IMR-90 (cell line): ENCODE data around the gene CDC5L. TPM values are rescaled to one million over a fixed set of nuclear protein-coding genes. Genes with fewer than 3 reads are reported as not detected.

Experiments
- ATAC-seq: fragments of 200-7000 bp; cut with Tn5 transposase; 2 replicates; pipeline ENCODE4 v1.9.1; 2020; ENCODE audit warnings: low read depth, mild to moderate bottlenecking, moderate library complexity
- BruUV-seq: library from RNA; stranded (reverse); fragments of 400-500 nt; replicated peaks from 2 replicates; lab custom pipeline; 2021; lab: Mats Ljungman, UMichigan
- CTCF ChIA-PET: fragments of 300-600 bp; formaldehyde crosslinking; extraction: SDS; loops from one replicate; lab custom pipeline; 2021; ENCODE audit warnings: antibody characterized with exemption; lab: Yijun Ruan, JAX
- POLR2A ChIA-PET: fragments of 300-600 bp; sonication (Branson Sonifier 250); formaldehyde crosslinking; loops from one replicate; lab custom pipeline; 2022; ENCODE audit warnings: antibody characterized with exemption; ENCODE audit not compliant: unreplicated experiment; lab: Charles Lee
- DNase-seq: peaks from one replicate; pipeline ENCODE4 v3.0.0; 2013
- H2AFZ ChIP-seq: replicated peaks from 2 replicates; pipeline ENCODE3; 2013; ENCODE audit warnings: low read length, mild to moderate bottlenecking; ENCODE audit not compliant: poor library complexity
- H2AK5ac ChIP-seq: 2 replicates; pipeline ENCODE4 v1.6.1; 2013; ENCODE audit warnings: low read depth, low read length, inconsistent platforms
- H2AK9ac ChIP-seq: replicated peaks from 2 replicates; pipeline ENCODE3; 2013; ENCODE audit warnings: mild to moderate bottlenecking, low read depth, low read length, moderate library complexity; ENCODE audit not compliant: poor library complexity
- H2BK120ac ChIP-seq: 2 replicates; pipeline ENCODE4 v1.6.1; 2013; ENCODE audit warnings: low read depth, low read length, inconsistent platforms
- H2BK15ac ChIP-seq: 3 replicates; pipeline ENCODE4 v1.6.1; 2013; ENCODE audit warnings: low read depth, low read length, inconsistent platforms
- H2BK20ac ChIP-seq: 2 replicates; pipeline ENCODE4 v1.6.1; 2013; ENCODE audit warnings: low read depth, mild to moderate bottlenecking, inconsistent platforms, low read length, moderate library complexity
- H2BK5ac ChIP-seq: 2 replicates; pipeline ENCODE4 v1.6.1; 2013; ENCODE audit warnings: mild to moderate bottlenecking, low read depth, low read length, inconsistent platforms; ENCODE audit not compliant: poor library complexity, severe bottlenecking
- H3K14ac ChIP-seq: replicated peaks from 2 replicates; pipeline ENCODE4 v1.6.1; 2013; ENCODE audit warnings: low read depth, low read length, inconsistent platforms
- H3K18ac ChIP-seq: 2 replicates; pipeline ENCODE4 v1.6.1; 2013; ENCODE audit warnings: low read depth, low read length, control low read depth
- H3K23ac ChIP-seq: 2 replicates; pipeline ENCODE4 v1.6.1; 2013; ENCODE audit warnings: low read depth, low read length, inconsistent platforms
- H3K27ac ChIP-seq: 2 replicates; pipeline ENCODE4 v1.5.1; 2013; ENCODE audit warnings: mild to moderate bottlenecking, control low read depth, low read length; ENCODE audit not compliant: insufficient read depth
- H3K27me3 ChIP-seq: 2 replicates; pipeline ENCODE4 v1.6.1; 2013; ENCODE audit warnings: low read length; ENCODE audit not compliant: control insufficient read depth, insufficient read depth
- H3K36me3 ChIP-seq: 2 replicates; pipeline ENCODE4 v1.6.1; 2013; ENCODE audit warnings: low read length, mixed read lengths; ENCODE audit not compliant: control insufficient read depth, insufficient read depth
- H3K4ac ChIP-seq: 2 replicates; pipeline ENCODE4 v1.6.1; 2013; ENCODE audit warnings: low read depth, low read length, inconsistent platforms
- H3K4me1 ChIP-seq: 2 replicates; pipeline ENCODE4 v1.6.1; 2013; ENCODE audit warnings: low read length, mixed read lengths; ENCODE audit not compliant: control insufficient read depth, insufficient read depth
- H3K4me2 ChIP-seq: 2 replicates; pipeline ENCODE4 v1.6.1; 2013; ENCODE audit warnings: low read depth, mild to moderate bottlenecking, control low read depth, low read length, moderate library complexity
- H3K4me3 ChIP-seq: 2 replicates; pipeline ENCODE4 v1.5.1; 2013; ENCODE audit warnings: low read depth, mild to moderate bottlenecking, control low read depth, low read length, moderate library complexity; ENCODE audit not compliant: insufficient read depth
- H3K56ac ChIP-seq: 2 replicates; pipeline ENCODE4 v1.6.1; 2013; ENCODE audit warnings: low read length, inconsistent platforms; ENCODE audit not compliant: insufficient read depth; ENCODE audit errors: extremely low read depth
- H3K79me1 ChIP-seq, 2 experiments: 2 replicates each; pipeline ENCODE4 v1.6.1; 2013; ENCODE audit warnings: low read length in 2 of 2, inconsistent platforms in 1 of 2, low read depth in 1 of 2
- H3K9ac ChIP-seq: 2 replicates; pipeline ENCODE4 v1.6.1; 2013; ENCODE audit warnings: low read depth, low read length, control low read depth
- H3K9me1 ChIP-seq: 2 replicates; pipeline ENCODE4 v1.6.1; 2013; ENCODE audit warnings: low read length, inconsistent platforms; ENCODE audit not compliant: insufficient read depth
- H3K9me3 ChIP-seq: 2 replicates; pipeline ENCODE4 v1.6.1; 2013; ENCODE audit warnings: low read length; ENCODE audit not compliant: control insufficient read depth, insufficient read depth
- H4K20me1 ChIP-seq: 2 replicates; pipeline ENCODE4 v1.6.1; 2013; ENCODE audit warnings: low read length, inconsistent platforms; ENCODE audit not compliant: insufficient read depth
- H4K5ac ChIP-seq: 2 replicates; pipeline ENCODE4 v1.6.1; 2013; ENCODE audit warnings: mild to moderate bottlenecking, low read depth, low read length, control low read depth
- H4K8ac ChIP-seq, 2 experiments: 2 replicates each; pipeline ENCODE4 v1.6.1; 2013; ENCODE audit warnings: low read depth in 2 of 2, low read length in 2 of 2, control low read depth in 1 of 2, inconsistent platforms in 1 of 2
- H4K91ac ChIP-seq: 2 replicates; pipeline ENCODE4 v1.6.1; 2013; ENCODE audit warnings: low read depth, low read length, inconsistent platforms; ENCODE audit not compliant: insufficient read depth
- BHLHE40 ChIP-seq: fragments of 150-350 bp; IDR thresholded peaks from 2 replicates; pipeline ENCODE4 v1.6.1; 2016; ENCODE audit warnings: mild to moderate bottlenecking, low read depth, low read length
- CEBPB ChIP-seq: IDR thresholded peaks from 2 replicates; pipeline ENCODE4 v1.6.1; 2012; ENCODE audit warnings: low read depth, low read length, improper control_type of control experiment
- CHD1 ChIP-seq: IDR thresholded peaks from 2 replicates; pipeline ENCODE4 v1.6.1; 2012; ENCODE audit warnings: low read depth, low read length, improper control_type of control experiment
- FOS ChIP-seq: fragments of 150-350 bp; IDR thresholded peaks from 2 replicates; pipeline ENCODE4 v1.6.1; 2016; ENCODE audit warnings: low read depth, low read length
- MAFK ChIP-seq: IDR thresholded peaks from 2 replicates; pipeline ENCODE4 v1.6.1; 2012; ENCODE audit warnings: low read depth, low read length, improper control_type of control experiment
- MAZ ChIP-seq: IDR thresholded peaks from 2 replicates; pipeline ENCODE4 v1.6.1; 2012; ENCODE audit warnings: low read depth, mild to moderate bottlenecking, low read length, improper control_type of control experiment, moderate library complexity, borderline replicate concordance
- MXI1 ChIP-seq: IDR thresholded peaks from 2 replicates; pipeline ENCODE4 v1.6.1; 2012; ENCODE audit warnings: low read depth, mild to moderate bottlenecking, low read length, moderate library complexity, borderline replicate concordance
- NFE2L2 ChIP-seq: fragments of 150-350 bp; IDR thresholded peaks from 2 replicates; pipeline ENCODE4 v1.6.1; 2016; ENCODE audit warnings: low read depth, mild to moderate bottlenecking, low read length
- POLR2A ChIP-seq: IDR thresholded peaks from 2 replicates; pipeline ENCODE4 v1.6.1; 2012; ENCODE audit warnings: mild to moderate bottlenecking, low read depth, low read length
- RAD21 ChIP-seq: IDR thresholded peaks from 2 replicates; pipeline ENCODE4 v1.6.1; 2012; ENCODE audit warnings: low read length, improper control_type of control experiment
- RCOR1 ChIP-seq: IDR thresholded peaks from 2 replicates; pipeline ENCODE4 v1.6.1; 2012; ENCODE audit warnings: mild to moderate bottlenecking, low read length, improper control_type of control experiment; ENCODE audit not compliant: insufficient replicate concordance
- RFX5 ChIP-seq: IDR thresholded peaks from 2 replicates; pipeline ENCODE4 v1.8.0; 2012; ENCODE audit warnings: low read depth, mild to moderate bottlenecking, low read length, moderate library complexity
- SMC3 ChIP-seq: fragments of 150-350 bp; IDR thresholded peaks from 2 replicates; pipeline ENCODE4 v1.6.1; 2016; ENCODE audit warnings: low read depth, mild to moderate bottlenecking, antibody characterized with exemption, low read length, moderate library complexity
- WGBS, 2 experiments: methylation state at CpG; one replicate each; pipeline versions ENCODE4 v1.1.5 to v1.1.7; 2013; ENCODE audit warnings: missing lambda C conversion rate in 2 of 2; ENCODE audit not compliant: insufficient read length in 1 of 2; ENCODE audit errors: extremely low coverage in 2 of 2; 5-methylcytosine and 5-hydroxymethylcytosine counted together
- dilution Hi-C: fragments of 300-500 bp; cut with HindIII; formaldehyde crosslinking; loops from one replicate; pipeline ENCODE4 v1.14.3; 2018; ENCODE audit warnings: low sequenced_read_pairs; ENCODE audit not compliant: unreplicated experiment
- in situ Hi-C: fragments of 300-500 bp; cut with MboI; formaldehyde crosslinking; loops from 3 replicates; pipeline ENCODE4 v1.14.3; 2019; ENCODE audit warnings: low sequenced_read_pairs, inconsistent platforms, mixed read lengths
- intact Hi-C: fragments of 100-400 bp; cut with micrococcal nuclease; formaldehyde crosslinking; loops from 2 replicates; pipeline ENCODE4 v1.10.0; 2022
- polyA plus RNA-seq, 3 experiments: library from polyadenylated mRNA; depleted of rRNA; stranded (reverse); fragments of >200 nt; gene quantifications; 2 replicates each; pipeline ENCODE4 v1.2.3, GENCODE V29; 2012; ENCODE audit warnings: low replicate concordance in 1 of 3
- total RNA-seq: library from RNA; depleted of rRNA; stranded (reverse); fragments of >200 nt; gene quantifications from 2 replicates; pipeline ENCODE4 v1.2.3, GENCODE V29; 2012
- TF ChIP-seq, protein P1 (sequence below): conservative IDR thresholded peaks from 2 replicates; pipeline ENCODE4 v1.5.1; 2012; ENCODE audit warnings: mild to moderate bottlenecking, low read depth, low read length, improper control_type of control experiment
- TF ChIP-seq, protein P2 (sequence below): fragments of 150-350 bp; IDR thresholded peaks from 2 replicates; pipeline ENCODE4 v1.6.1; 2016; ENCODE audit warnings: low read depth, mild to moderate bottlenecking, low read length, moderate library complexity, borderline replicate concordance
- TF ChIP-seq, protein P3 (sequence below): fragments of 150-350 bp; IDR thresholded peaks from 2 replicates; pipeline ENCODE4 v1.6.1; 2017; ENCODE audit warnings: mild to moderate bottlenecking, antibody characterized with exemption, low read length, low read depth

CDC5L gene
- total and polyA plus RNA-seq, 2 of the 4 experiments (the other 2 are of a cell fraction): 9.9 to 17.7 TPM

DNA sequence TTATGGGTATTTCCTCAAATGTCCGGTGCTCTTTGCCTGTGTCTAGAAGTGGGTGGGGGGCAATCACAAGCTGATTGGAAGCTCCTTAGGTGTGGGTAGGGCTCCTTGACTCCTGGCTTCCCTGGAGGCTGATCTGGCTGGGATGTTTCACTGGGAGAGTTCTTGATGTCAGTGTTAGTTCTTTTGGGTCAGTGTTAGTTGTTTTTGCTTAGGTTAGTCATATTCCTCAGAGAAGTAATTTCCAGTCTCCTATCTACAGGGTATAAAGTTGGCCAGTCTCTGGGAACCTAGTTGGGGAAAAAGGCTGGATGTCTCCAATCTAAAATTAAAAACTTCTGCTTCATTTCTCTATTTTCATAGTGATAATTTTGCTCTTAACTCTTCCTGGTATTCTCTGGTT lies 23.6 kb downstream of the CDC5L start:
- no peak overlapping the region for H2AK5ac ChIP-seq
- no peak overlapping the region for H4K91ac ChIP-seq
- no peak overlapping the region for H2BK15ac ChIP-seq
- no peaks in the 10 kb centered on the region for H3K9me3 ChIP-seq
- H2BK20ac ChIP-seq: no peak overlapping the region
- H3K4me2 ChIP-seq: no peak overlapping the region
- H3K9me1 ChIP-seq: peaks cover under 1% of the 10 kb centered on the region
- no peak overlapping the region for H2BK5ac ChIP-seq
- BruUV-seq: no TSS peak
- intact Hi-C loops: no loop called here
- no peak overlapping the region for H2AFZ ChIP-seq
- no peak overlapping the region for H3K4ac ChIP-seq
- H3K9ac ChIP-seq: no peak overlapping the region
- CTCF ChIA-PET: no interaction called here
- H3K56ac ChIP-seq: no peak overlapping the region
- H3K23ac ChIP-seq: no peak overlapping the region
- in situ Hi-C loops: no loop called here
- peaks cover 29% of the 10 kb centered on the region for H3K36me3 ChIP-seq
- peak; percentile 59 for ATAC-seq
- H3K79me1 ChIP-seq: peaks cover 27 to 34% of the 10 kb centered on the region in 2 experiments
- H3K18ac ChIP-seq: no peak overlapping the region
- no peak overlapping the region for H4K5ac ChIP-seq
- WGBS, 2 experiments: no CpG with 5 or more reads among the region's 1 CpG
- POLR2A ChIA-PET: interaction anchor here (0.7 kb wide), 1 partner anchor 43 kb away, joined by 3 read pairs; no protein-coding TSS in a partner anchor
- no peak overlapping the region for H4K8ac ChIP-seq
- no peak overlapping the region for H3K14ac ChIP-seq
- no peaks in the 10 kb centered on the region for H3K4me1 ChIP-seq
- peak; percentile 18 for DNase-seq
- H3K27me3 ChIP-seq: no peaks in the 10 kb centered on the region
- H2BK120ac ChIP-seq: no peak overlapping the region
- no peak overlapping the region for H3K4me3 ChIP-seq
- H2AK9ac ChIP-seq: no peak overlapping the region
- dilution Hi-C loops: no loop called here
- H3K27ac ChIP-seq: no peak overlapping the region
- TF ChIP-seq NFE2L2: no peak
- TF ChIP-seq FOS: no peak
- TF ChIP-seq SMC3: no peak
- TF ChIP-seq RCOR1: no peak
- no peak for TF ChIP-seq MAFK
- no peak for TF ChIP-seq POLR2A
- no peak for TF ChIP-seq RAD21
- TF ChIP-seq RFX5: no peak
- TF ChIP-seq MAZ: no peak
- TF ChIP-seq, protein P1, sequence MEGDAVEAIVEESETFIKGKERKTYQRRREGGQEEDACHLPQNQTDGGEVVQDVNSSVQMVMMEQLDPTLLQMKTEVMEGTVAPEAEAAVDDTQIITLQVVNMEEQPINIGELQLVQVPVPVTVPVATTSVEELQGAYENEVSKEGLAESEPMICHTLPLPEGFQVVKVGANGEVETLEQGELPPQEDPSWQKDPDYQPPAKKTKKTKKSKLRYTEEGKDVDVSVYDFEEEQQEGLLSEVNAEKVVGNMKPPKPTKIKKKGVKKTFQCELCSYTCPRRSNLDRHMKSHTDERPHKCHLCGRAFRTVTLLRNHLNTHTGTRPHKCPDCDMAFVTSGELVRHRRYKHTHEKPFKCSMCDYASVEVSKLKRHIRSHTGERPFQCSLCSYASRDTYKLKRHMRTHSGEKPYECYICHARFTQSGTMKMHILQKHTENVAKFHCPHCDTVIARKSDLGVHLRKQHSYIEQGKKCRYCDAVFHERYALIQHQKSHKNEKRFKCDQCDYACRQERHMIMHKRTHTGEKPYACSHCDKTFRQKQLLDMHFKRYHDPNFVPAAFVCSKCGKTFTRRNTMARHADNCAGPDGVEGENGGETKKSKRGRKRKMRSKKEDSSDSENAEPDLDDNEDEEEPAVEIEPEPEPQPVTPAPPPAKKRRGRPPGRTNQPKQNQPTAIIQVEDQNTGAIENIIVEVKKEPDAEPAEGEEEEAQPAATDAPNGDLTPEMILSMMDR: no peak
- TF ChIP-seq BHLHE40: no peak
- TF ChIP-seq, protein P2, sequence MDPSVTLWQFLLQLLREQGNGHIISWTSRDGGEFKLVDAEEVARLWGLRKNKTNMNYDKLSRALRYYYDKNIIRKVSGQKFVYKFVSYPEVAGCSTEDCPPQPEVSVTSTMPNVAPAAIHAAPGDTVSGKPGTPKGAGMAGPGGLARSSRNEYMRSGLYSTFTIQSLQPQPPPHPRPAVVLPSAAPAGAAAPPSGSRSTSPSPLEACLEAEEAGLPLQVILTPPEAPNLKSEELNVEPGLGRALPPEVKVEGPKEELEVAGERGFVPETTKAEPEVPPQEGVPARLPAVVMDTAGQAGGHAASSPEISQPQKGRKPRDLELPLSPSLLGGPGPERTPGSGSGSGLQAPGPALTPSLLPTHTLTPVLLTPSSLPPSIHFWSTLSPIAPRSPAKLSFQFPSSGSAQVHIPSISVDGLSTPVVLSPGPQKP: no peak
- no peak for TF ChIP-seq CEBPB
- TF ChIP-seq CHD1: no peak
- TF ChIP-seq, protein P3, sequence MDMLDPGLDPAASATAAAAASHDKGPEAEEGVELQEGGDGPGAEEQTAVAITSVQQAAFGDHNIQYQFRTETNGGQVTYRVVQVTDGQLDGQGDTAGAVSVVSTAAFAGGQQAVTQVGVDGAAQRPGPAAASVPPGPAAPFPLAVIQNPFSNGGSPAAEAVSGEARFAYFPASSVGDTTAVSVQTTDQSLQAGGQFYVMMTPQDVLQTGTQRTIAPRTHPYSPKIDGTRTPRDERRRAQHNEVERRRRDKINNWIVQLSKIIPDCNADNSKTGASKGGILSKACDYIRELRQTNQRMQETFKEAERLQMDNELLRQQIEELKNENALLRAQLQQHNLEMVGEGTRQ: no peak
- TF ChIP-seq MXI1: no peak
- H4K20me1 ChIP-seq: peaks cover 10% of the 10 kb centered on the region
